ENCODE data around the gene IL1RAPL1.

DNA sequence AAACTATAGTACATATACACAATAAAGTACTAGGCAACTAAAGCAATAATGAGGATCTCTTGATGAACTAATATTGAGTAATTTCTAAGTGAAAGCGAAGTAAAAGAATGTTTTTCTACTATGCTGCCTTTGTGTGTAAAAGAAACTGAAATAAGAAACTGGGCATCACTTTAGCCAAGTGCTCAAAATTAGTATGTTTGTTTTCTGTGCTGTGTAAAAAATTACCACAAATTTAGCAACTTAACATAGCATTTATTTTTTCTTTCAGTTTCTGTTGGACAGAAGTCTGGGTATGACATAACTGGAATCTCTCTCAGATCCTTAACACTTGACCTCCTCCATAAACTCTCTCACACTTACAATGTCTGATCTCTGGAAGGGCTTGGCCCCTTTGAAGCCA, 941.0 kb downstream of the IL1RAPL1 start:
- TF ChIP-seq, protein P1, sequence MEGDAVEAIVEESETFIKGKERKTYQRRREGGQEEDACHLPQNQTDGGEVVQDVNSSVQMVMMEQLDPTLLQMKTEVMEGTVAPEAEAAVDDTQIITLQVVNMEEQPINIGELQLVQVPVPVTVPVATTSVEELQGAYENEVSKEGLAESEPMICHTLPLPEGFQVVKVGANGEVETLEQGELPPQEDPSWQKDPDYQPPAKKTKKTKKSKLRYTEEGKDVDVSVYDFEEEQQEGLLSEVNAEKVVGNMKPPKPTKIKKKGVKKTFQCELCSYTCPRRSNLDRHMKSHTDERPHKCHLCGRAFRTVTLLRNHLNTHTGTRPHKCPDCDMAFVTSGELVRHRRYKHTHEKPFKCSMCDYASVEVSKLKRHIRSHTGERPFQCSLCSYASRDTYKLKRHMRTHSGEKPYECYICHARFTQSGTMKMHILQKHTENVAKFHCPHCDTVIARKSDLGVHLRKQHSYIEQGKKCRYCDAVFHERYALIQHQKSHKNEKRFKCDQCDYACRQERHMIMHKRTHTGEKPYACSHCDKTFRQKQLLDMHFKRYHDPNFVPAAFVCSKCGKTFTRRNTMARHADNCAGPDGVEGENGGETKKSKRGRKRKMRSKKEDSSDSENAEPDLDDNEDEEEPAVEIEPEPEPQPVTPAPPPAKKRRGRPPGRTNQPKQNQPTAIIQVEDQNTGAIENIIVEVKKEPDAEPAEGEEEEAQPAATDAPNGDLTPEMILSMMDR (conservative IDR thresholded peaks at IDR 0.05; ENCODE audit: low read length): no peak
- no peak for TF ChIP-seq EZH2phosphoT487 (IDR thresholded peaks at IDR 0.05; ENCODE audit: borderline replicate concordance)
